ENCODE data around the gene STON2.

Gene STON2

DNA sequence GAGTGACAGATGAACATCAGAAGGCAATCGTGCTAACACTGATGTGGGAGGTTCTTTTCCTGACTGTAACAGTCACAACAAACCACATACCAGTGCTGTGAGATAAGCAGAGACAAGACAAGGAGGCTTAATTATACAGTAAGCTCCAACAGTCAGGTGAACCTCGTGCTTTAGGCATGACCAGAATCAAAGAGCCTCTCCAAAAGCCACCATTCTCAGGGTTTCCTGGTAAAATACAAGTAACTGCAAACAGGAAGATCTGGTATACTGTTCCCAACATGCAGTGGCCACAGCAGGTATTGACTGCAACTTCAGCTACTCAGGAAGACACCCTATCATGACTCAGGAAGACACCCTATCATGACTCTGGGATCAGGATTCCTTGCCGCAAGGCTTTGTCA lies 132.1 kb downstream of the STON2 start:
- H3K79me1 ChIP-seq (ENCODE audit: low read depth, low read length), result no peaks in the 10 kb centered on the region
- peaks cover 0 to 55% of the 10 kb centered on the region in 2 donors for H3K36me3 ChIP-seq (replicated peaks in 1 of 2; ENCODE audit: control insufficient read depth in 2 of 2, insufficient read depth in 2 of 2, low read length in 2 of 2)
- H3K14ac ChIP-seq (ENCODE audit: low read length), result no peak overlapping the region
- H4K91ac ChIP-seq (ENCODE audit: low read depth, low read length, poor library complexity), result no peak overlapping the region
- no peak overlapping the region for H2BK12ac ChIP-seq (ENCODE audit: low read length)
- no peak overlapping the region for H3K23ac ChIP-seq (ENCODE audit: low read depth, low read length, poor library complexity)
- no peak overlapping the region for H4K8ac ChIP-seq (ENCODE audit: low read depth, low read length)
- no peak overlapping the region for H2BK15ac ChIP-seq (ENCODE audit: low read length)
- no peak overlapping the region for H3K4me2 ChIP-seq (ENCODE audit: insufficient read depth, low read length, poor library complexity, severe bottlenecking)
- H2AK5ac ChIP-seq (ENCODE audit: low read depth, low read length), result no peak overlapping the region
- H3K27me3 ChIP-seq (ENCODE audit: control insufficient read depth in 3 of 3, insufficient read depth in 3 of 3, low read depth in 1 of 3, low read length in 3 of 3), result no peaks in the 10 kb centered on the region
- no peak overlapping the region for H3K4me3 ChIP-seq (ENCODE audit: low read length in 2 of 2)
- no peak overlapping the region for H2BK120ac ChIP-seq (ENCODE audit: low read depth, low read length)
- H3K18ac ChIP-seq (ENCODE audit: low read length), result no peak overlapping the region
- no peak overlapping the region for H2BK5ac ChIP-seq (ENCODE audit: low read length)
- H3K27ac ChIP-seq (replicated peaks; ENCODE audit: low read length), result no peak overlapping the region
- no peak overlapping the region for H3K4ac ChIP-seq (ENCODE audit: low read length)
- no peak overlapping the region for H3K9ac ChIP-seq (ENCODE audit: low read depth, low read length, poor library complexity)
- H3K4me1 ChIP-seq (ENCODE audit: control insufficient read depth in 2 of 2, insufficient read depth in 1 of 2, low read depth in 1 of 2, low read length in 2 of 2), result peaks cover 0 to 9% of the 10 kb centered on the region in 2 donors
- WGBS, 2 donors (ENCODE audit: extremely low coverage in 2 of 2, insufficient read length in 2 of 2, insufficient replicate concordance in 1 of 2), result no CpG with 5 or more reads among the region's 3 CpGs
- H2AFZ ChIP-seq (ENCODE audit: low read length), result no peak overlapping the region
- no peaks in the 10 kb centered on the region for H3K9me3 ChIP-seq (replicated peaks in 1 of 2; ENCODE audit: control insufficient read depth in 2 of 2, insufficient read depth in 1 of 2, low read depth in 1 of 2, low read length in 2 of 2)
- no peak for DNase-seq (ENCODE audit: low spot score)

DNA sequence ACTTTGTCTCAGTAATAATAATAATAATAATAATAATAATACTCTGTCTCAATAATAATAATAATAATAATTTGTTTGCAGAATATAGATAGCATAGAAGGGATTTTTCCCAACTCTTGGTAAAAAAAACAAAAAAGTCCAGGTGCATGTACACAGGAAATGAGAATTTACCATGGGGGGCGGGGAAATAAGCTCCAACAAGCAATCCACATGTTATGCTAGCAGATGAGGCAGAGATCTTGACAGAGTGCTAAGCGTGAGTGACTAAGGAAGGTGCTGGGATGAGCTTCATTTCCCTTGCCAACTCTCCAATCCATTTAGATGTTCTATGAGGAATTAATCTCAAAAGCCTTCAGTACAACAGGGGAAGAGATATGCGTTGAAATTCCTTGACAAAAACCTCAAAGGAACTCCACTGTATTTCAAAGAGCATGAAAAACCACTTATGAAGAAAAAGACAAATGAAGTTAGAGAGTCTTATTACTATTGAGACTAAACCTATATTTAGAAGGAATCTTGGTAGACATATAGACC lies 134.4 kb downstream of the STON2 start:
- whole genome bisulfite sequencing, 2 donors (ENCODE audit: extremely low coverage in 2 of 2, insufficient read length in 2 of 2, insufficient replicate concordance in 1 of 2), result no CpG with 5 or more reads among the region's 3 CpGs
- Histone ChIP-seq H4K8ac (ENCODE audit: low read depth, low read length) (no peak overlapping the region), H3K4me2 (ENCODE audit: insufficient read depth, low read length, poor library complexity, severe bottlenecking) (no peak overlapping the region)

DNA sequence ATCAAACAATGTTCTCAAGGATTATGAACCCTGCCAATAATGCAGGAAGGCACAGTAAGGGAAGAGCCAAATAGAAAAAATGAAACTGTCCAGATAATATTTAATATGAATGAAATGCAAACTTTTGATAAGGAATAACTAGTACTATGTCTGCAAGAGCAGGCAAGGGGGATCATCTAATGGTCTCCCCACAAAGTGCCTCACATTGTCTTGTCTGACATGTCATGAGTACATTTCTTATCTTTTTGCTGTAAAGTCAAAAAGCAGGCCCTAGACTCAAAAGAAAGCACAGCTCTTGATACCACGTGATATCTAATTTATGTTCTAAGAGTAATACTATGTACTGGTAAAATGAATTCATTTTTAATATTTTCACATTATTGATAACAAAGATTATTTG lies 135.5 kb downstream of the STON2 start:
- Histone ChIP-seq H3K36me3 (replicated peaks in 1 of 2; ENCODE audit: control insufficient read depth in 2 of 2, insufficient read depth in 2 of 2, low read length in 2 of 2) (peaks cover 0 to 58% of the 10 kb centered on the region in 2 donors), H2BK120ac (ENCODE audit: low read depth, low read length) (no peak overlapping the region), H2BK12ac (ENCODE audit: low read length) (no peak overlapping the region), H2BK15ac (ENCODE audit: low read length) (no peak overlapping the region), H3K23ac (ENCODE audit: low read depth, low read length, poor library complexity) (no peak overlapping the region), H2BK5ac (ENCODE audit: low read length) (no peak overlapping the region), H3K4me2 (ENCODE audit: insufficient read depth, low read length, poor library complexity, severe bottlenecking) (no peak overlapping the region), H3K4me3 (ENCODE audit: low read length in 2 of 2) (no peak overlapping the region), H3K79me1 (ENCODE audit: low read depth, low read length) (no peaks in the 10 kb centered on the region), H2AK5ac (ENCODE audit: low read depth, low read length) (no peak overlapping the region), H3K27ac (replicated peaks; ENCODE audit: low read length) (no peak overlapping the region), H2AFZ (ENCODE audit: low read length) (no peak overlapping the region), H3K4ac (ENCODE audit: low read length) (no peak overlapping the region), H3K14ac (ENCODE audit: low read length) (no peak overlapping the region), H4K8ac (ENCODE audit: low read depth, low read length) (no peak overlapping the region), H3K9ac (ENCODE audit: low read depth, low read length, poor library complexity) (no peak overlapping the region), H4K91ac (ENCODE audit: low read depth, low read length, poor library complexity) (no peak overlapping the region), H3K4me1 (ENCODE audit: control insufficient read depth in 2 of 2, insufficient read depth in 1 of 2, low read depth in 1 of 2, low read length in 2 of 2) (peaks cover 0 to 9% of the 10 kb centered on the region in 2 donors), H3K9me3 (replicated peaks in 1 of 2; ENCODE audit: control insufficient read depth in 2 of 2, insufficient read depth in 1 of 2, low read depth in 1 of 2, low read length in 2 of 2) (peaks cover 0 to under 1% of the 10 kb centered on the region in 2 donors), H3K27me3 (ENCODE audit: control insufficient read depth in 3 of 3, insufficient read depth in 3 of 3, low read depth in 1 of 3, low read length in 3 of 3) (no peaks in the 10 kb centered on the region), H3K18ac (ENCODE audit: low read length) (no peak overlapping the region)
- no CpG with 5 or more reads among the region's 1 CpG for WGBS, 2 donors (ENCODE audit: extremely low coverage in 2 of 2, insufficient read length in 2 of 2, insufficient replicate concordance in 1 of 2)
- no peak for DNase-seq (ENCODE audit: low spot score)

More for the DNA sequence above, 134.4 kb downstream of the STON2 start:
- H2AK5ac ChIP-seq (ENCODE audit: low read depth, low read length), result no peak overlapping the region
- H4K91ac ChIP-seq (ENCODE audit: low read depth, low read length, poor library complexity), result no peak overlapping the region
- H3K4ac ChIP-seq (ENCODE audit: low read length), result no peak overlapping the region
- no peak overlapping the region for H3K9ac ChIP-seq (ENCODE audit: low read depth, low read length, poor library complexity)
- H2BK5ac ChIP-seq (ENCODE audit: low read length), result no peak overlapping the region
- H3K79me1 ChIP-seq (ENCODE audit: low read depth, low read length), result no peaks in the 10 kb centered on the region
- H3K14ac ChIP-seq (ENCODE audit: low read length), result no peak overlapping the region
- H3K4me1 ChIP-seq (ENCODE audit: control insufficient read depth in 2 of 2, insufficient read depth in 1 of 2, low read depth in 1 of 2, low read length in 2 of 2), result peaks cover 0 to 9% of the 10 kb centered on the region in 2 donors
- no peak overlapping the region for H2AFZ ChIP-seq (ENCODE audit: low read length)
- no peak overlapping the region for H2BK120ac ChIP-seq (ENCODE audit: low read depth, low read length)
- DNase-seq (ENCODE audit: low spot score), result no peak
- H2BK15ac ChIP-seq (ENCODE audit: low read length), result no peak overlapping the region
- no peak overlapping the region for H3K4me3 ChIP-seq (ENCODE audit: low read length in 2 of 2)
- no peak overlapping the region for H3K27ac ChIP-seq (replicated peaks; ENCODE audit: low read length)
- H2BK12ac ChIP-seq (ENCODE audit: low read length), result no peak overlapping the region
- H3K9me3 ChIP-seq (replicated peaks in 1 of 2; ENCODE audit: control insufficient read depth in 2 of 2, insufficient read depth in 1 of 2, low read depth in 1 of 2, low read length in 2 of 2), result no peaks in the 10 kb centered on the region
- H3K27me3 ChIP-seq (ENCODE audit: control insufficient read depth in 3 of 3, insufficient read depth in 3 of 3, low read depth in 1 of 3, low read length in 3 of 3), result no peaks in the 10 kb centered on the region
- no peak overlapping the region for H3K18ac ChIP-seq (ENCODE audit: low read length)
- H3K23ac ChIP-seq (ENCODE audit: low read depth, low read length, poor library complexity), result no peak overlapping the region
- H3K36me3 ChIP-seq (replicated peaks in 1 of 2; ENCODE audit: control insufficient read depth in 2 of 2, insufficient read depth in 2 of 2, low read length in 2 of 2), result peaks cover 0 to 60% of the 10 kb centered on the region in 2 donors

DNA sequence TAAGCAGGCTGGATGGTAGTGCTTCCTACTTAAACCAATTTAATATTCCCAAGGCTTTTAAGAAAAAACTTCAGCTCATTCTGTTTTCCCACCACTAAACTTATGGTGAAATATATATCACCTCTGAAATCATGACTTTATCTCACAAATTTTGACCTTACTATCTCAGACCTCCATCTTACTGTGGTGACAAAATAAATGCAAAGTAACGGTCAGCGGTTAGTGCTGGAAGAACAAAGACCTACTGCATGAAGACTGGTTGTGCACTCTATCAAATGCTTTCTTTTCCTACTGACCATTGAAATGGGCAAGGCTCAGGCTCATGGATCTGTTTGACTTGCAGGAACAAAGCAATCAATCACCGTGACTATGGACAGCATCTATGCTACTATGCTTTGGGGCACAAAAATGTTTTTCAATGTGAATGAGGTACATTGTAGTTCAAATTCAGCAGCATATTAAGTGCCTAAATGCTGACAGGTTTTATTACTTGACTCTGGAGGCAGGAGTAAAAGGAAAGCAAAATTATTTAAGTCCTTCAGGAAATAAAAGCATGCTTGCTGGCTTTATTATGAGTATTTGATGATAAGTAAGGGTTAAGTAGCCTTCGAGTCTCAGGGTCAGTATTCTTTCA lies 136.2 kb downstream of the STON2 start:
- no peak overlapping the region for H2BK15ac ChIP-seq (ENCODE audit: low read length)
- WGBS, 2 donors (ENCODE audit: extremely low coverage in 2 of 2, insufficient read length in 2 of 2, insufficient replicate concordance in 1 of 2), result no CpG with 5 or more reads among the region's 4 CpGs
- peaks cover 0 to 9% of the 10 kb centered on the region in 2 donors for H3K4me1 ChIP-seq (ENCODE audit: control insufficient read depth in 2 of 2, insufficient read depth in 1 of 2, low read depth in 1 of 2, low read length in 2 of 2)
- no peak overlapping the region for H4K8ac ChIP-seq (ENCODE audit: low read depth, low read length)
- no peaks in the 10 kb centered on the region for H3K27me3 ChIP-seq (ENCODE audit: control insufficient read depth in 3 of 3, insufficient read depth in 3 of 3, low read depth in 1 of 3, low read length in 3 of 3)
- H3K23ac ChIP-seq (ENCODE audit: low read depth, low read length, poor library complexity), result no peak overlapping the region
- H3K4me3 ChIP-seq (ENCODE audit: low read length in 2 of 2), result no peak overlapping the region
- no peak overlapping the region for H3K9ac ChIP-seq (ENCODE audit: low read depth, low read length, poor library complexity)
- H3K18ac ChIP-seq (ENCODE audit: low read length), result no peak overlapping the region
- H3K79me1 ChIP-seq (ENCODE audit: low read depth, low read length), result no peaks in the 10 kb centered on the region
- H2AFZ ChIP-seq (ENCODE audit: low read length), result peak overlapping the region; percentile 7
- no peak overlapping the region for H2BK12ac ChIP-seq (ENCODE audit: low read length)
- no peak overlapping the region for H3K4ac ChIP-seq (ENCODE audit: low read length)
- DNase-seq (ENCODE audit: low spot score), result no peak
- no peak overlapping the region for H3K14ac ChIP-seq (ENCODE audit: low read length)
- no peak overlapping the region for H2BK5ac ChIP-seq (ENCODE audit: low read length)
- no peak overlapping the region for H3K27ac ChIP-seq (replicated peaks; ENCODE audit: low read length)
- H2BK120ac ChIP-seq (ENCODE audit: low read depth, low read length), result no peak overlapping the region
- peaks cover 2% of the 10 kb centered on the region in 2 donors for H3K9me3 ChIP-seq (replicated peaks in 1 of 2; ENCODE audit: control insufficient read depth in 2 of 2, insufficient read depth in 1 of 2, low read depth in 1 of 2, low read length in 2 of 2)
- H4K91ac ChIP-seq (ENCODE audit: low read depth, low read length, poor library complexity), result no peak overlapping the region
- H3K4me2 ChIP-seq (ENCODE audit: insufficient read depth, low read length, poor library complexity, severe bottlenecking), result no peak overlapping the region
- peaks cover 0 to 62% of the 10 kb centered on the region in 2 donors for H3K36me3 ChIP-seq (replicated peaks in 1 of 2; ENCODE audit: control insufficient read depth in 2 of 2, insufficient read depth in 2 of 2, low read length in 2 of 2)
- no peak overlapping the region for H2AK5ac ChIP-seq (ENCODE audit: low read depth, low read length)
